HK-2 (cell line): ENCODE measurements around the gene ACVRL1.

ENCODE experiments used
- DNase-seq: peaks from one replicate; pipeline ENCODE4 v3.0.0-alpha.2; 2018; ENCODE audit not compliant: unreplicated experiment

The ACVRL1 gene

DNA sequence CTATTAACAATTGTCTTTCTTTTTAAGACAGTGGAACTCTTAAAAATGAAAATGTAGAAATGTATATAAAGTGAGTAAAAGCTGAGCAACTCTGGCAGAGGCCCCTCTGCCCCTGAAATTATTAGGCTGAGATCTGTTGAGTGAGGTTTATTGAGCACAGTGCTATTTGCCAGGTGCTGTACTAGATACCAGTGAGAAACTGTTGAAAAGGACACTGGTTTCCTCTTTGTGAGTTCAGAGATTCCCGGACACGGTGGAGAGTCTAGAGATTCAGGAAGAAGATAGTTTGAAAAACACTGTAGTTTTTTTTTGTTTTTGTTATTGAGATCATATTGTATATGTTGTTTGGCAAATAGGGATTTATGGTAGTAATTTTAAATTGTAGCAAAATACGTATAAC is 55.4 kb downstream of the ACVRL1 start:
- no peak for DNase-seq

DNA sequence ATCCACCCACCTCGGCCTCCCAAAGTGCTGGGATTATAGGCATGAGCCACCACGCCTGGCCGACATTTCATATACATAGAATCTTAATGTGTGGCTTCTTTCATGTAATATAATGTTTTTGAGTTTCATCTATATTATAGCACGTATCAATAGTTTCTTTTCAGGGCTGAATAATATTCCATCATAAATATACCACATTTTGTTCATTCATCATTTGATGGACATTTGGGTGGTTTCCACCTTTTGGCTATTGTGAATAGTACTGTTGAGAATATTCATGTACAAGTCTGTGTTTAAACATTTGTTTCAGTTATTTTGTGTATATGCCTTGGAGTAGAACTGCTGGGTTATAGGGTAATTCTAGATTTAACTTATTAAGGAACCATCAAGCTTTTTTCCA is 56.2 kb downstream of the ACVRL1 start:
- no peak for DNase-seq

DNA sequence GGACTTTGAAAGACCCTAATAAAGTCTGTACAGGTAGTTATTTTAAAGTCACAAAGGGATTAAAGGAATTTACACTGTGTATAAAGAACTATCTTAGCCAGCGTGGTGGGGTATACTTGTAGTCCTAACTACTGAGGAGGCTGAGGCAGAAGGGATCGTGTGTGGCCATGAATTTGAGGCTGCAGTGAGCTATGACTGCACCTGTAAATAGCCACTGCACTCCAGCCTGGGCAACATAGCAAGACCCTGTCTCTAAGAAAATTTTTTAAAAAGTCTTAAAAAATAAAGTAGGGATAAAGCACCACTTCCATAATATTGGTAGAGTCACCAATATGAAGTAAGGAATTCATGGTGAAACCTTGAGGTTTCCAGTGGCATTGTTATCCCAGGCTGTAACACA is 62.3 kb downstream of the ACVRL1 start:
- DNase-seq = no peak

DNA sequence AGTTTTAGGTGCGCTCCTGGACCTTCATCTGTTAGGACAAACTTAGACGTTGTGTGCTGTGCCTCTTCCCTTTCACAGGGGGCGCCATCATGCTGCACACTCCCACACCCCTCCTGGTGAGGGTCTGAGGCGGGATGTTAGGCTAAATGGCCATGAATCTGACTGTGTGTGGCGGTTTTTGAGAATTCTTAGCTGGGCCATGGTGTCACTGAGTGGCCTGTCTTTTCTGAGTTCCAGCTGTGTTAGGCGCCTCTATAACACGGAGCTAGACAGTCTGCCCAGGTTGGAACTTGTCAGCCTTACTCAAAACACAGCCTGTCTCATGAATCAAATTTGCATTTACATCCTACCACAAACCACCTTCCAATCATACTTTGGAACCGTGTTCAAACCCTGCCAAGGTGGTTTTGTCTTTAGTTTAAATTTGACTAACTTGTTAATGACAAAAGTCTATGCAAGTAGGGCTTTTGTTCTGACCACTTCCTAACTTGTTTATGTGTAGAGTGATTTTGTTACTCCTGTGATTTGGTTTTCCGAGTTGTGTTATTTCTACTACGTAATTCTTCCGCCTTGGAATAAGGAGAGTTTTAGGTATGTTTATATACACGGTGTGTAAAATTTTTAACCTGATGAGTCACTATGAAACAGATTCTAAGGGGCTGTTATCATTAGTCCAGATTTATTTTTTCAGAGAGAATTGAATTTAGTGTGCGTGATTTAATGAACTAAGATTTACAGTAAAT is 63.8 kb downstream of the ACVRL1 start:
- DNase-seq = peak; percentile 46

DNA sequence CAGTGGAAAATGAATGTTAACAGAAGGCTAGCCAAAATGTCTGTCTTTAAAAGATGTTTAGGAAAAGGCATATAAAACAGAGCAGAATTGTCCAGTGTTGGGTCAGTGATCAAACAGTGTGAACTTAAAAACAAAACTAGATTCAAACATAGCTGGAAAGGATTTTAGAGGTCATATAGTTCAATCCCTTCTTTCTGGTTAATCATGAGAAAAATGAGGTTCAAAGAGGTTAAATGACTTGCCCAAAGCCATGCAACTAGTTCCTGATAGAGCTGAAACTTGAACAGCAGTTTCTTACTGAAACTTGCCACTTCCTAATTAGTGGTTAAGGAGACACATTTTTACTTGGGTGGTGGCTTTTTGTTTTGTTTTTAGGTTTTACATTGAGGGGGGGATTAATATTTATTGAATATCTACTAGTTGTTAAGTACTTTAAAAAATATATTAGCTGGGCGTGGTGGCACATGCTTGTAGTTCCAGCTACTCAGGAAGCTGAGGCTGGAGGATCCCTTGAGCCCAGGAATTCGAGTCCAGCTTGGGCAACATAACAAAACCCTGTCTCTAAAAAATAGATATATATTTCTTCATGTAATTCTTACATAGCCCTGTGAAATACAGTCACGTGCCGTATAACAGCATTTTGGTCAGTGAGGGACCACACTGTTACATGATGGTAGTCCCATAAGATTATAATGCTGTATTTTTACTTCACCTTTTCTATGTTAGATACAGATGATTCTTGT is 64.5 kb downstream of the ACVRL1 start:
- no peak for DNase-seq

DNA sequence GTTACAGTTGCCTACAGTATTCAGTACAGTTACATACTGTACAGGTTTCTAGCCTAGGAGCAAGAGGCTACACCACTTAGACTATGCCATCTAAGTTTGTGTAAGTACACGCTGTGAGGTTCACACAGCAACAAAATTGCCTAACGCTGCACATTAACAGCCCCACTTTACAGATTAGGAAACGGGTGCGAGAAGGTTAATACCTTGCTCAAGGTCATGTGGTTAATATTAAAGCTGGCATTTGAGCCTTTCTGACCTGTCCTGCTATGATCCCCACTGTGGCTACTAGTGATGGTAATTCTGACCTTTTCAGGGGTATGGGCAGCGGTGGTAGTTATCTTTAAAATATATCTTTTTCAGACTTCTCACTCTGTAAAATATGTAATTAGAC is 65.1 kb downstream of the ACVRL1 start:
- no peak for DNase-seq

DNA sequence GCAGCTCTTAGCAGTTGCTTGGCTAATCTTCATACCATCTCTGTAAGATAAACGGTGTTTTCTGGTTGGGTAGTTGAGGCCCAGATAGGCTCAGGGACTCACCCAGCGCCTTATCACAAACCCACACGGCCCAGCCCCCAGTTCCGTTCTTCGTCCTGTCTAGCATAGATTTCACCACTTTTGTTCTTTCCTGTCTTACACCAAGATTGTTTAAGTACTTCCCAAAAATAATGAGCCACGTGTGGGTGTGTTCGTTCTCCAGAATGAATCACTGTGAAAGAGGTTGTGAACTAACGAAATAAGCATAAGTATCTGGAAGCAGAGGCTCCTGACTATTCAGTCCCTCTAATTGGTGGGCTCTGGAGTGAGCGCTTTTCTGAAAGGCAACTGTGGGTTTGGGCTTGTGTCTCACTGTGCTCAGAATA is 65.6 kb downstream of the ACVRL1 start:
- DNase-seq = no peak
